ENCODE results near the gene TSPAN12.

The TSPAN12 gene

GRCh38 chr7:120775755-120776154 is 82.2 kb downstream of the TSPAN12 start:
- TF ChIP-seq POLR2AphosphoS5 (IDR thresholded peaks at IDR 0.05; ENCODE audit: low read depth) (no peak), GABPA (IDR thresholded peaks at IDR 0.05; ENCODE audit: low read depth) (no peak), REST (IDR thresholded peaks at IDR 0.05; ENCODE audit: insufficient replicate concordance, low read depth) (no peak), CTCF (IDR thresholded peaks at IDR 0.05; ENCODE audit: insufficient read depth, low read length) (no peak)
- no peak for DNase-seq (ENCODE audit: low read depth in 1 of 2, low spot score in 1 of 2)

GRCh38 chr7:120774481-120774880 is 83.5 kb downstream of the TSPAN12 start:
- no peak overlapping the region for H3K27ac ChIP-seq (replicated peaks)
- TF ChIP-seq POLR2AphosphoS5 (IDR thresholded peaks at IDR 0.05; ENCODE audit: low read depth) (no peak), REST (IDR thresholded peaks at IDR 0.05; ENCODE audit: insufficient replicate concordance, low read depth) (no peak), SPI1 (IDR thresholded peaks at IDR 0.05; ENCODE audit: borderline replicate concordance, low read depth) (no peak), CTCF (IDR thresholded peaks at IDR 0.05; ENCODE audit: insufficient read depth, low read length) (no peak), GABPA (IDR thresholded peaks at IDR 0.05; ENCODE audit: low read depth) (no peak)
- no peaks in the 10 kb centered on the region for H3K27me3 ChIP-seq (ENCODE audit: insufficient read depth, poor library complexity, severe bottlenecking)
- DNase-seq (ENCODE audit: low read depth in 1 of 2, low spot score in 1 of 2), result no peak
- no peak overlapping the region for H3K4me3 ChIP-seq (replicated peaks; ENCODE audit: insufficient read depth, low read length)

More at GRCh38 chr7:120775755-120776154, 82.2 kb downstream of the TSPAN12 start:
- H3K4me3 ChIP-seq (replicated peaks; ENCODE audit: insufficient read depth, low read length), result no peak overlapping the region
- no peak overlapping the region for H3K27ac ChIP-seq (replicated peaks)
- no peaks in the 10 kb centered on the region for H3K27me3 ChIP-seq (ENCODE audit: insufficient read depth, poor library complexity, severe bottlenecking)

GRCh38 chr7:120770206-120770605 is 87.7 kb downstream of the TSPAN12 start:
- H3K27ac ChIP-seq (replicated peaks), result no peak overlapping the region
- no peak for DNase-seq (ENCODE audit: low read depth in 1 of 2, low spot score in 1 of 2)
- TF ChIP-seq GABPA (IDR thresholded peaks at IDR 0.05; ENCODE audit: low read depth) (no peak), SPI1 (IDR thresholded peaks at IDR 0.05; ENCODE audit: borderline replicate concordance, low read depth) (no peak), REST (IDR thresholded peaks at IDR 0.05; ENCODE audit: insufficient replicate concordance, low read depth) (no peak), CTCF (IDR thresholded peaks at IDR 0.05; ENCODE audit: insufficient read depth, low read length) (no peak), POLR2AphosphoS5 (IDR thresholded peaks at IDR 0.05; ENCODE audit: low read depth) (no peak)

More at GRCh38 chr7:120770206-120770605, 87.7 kb downstream of the TSPAN12 start:
- no peak overlapping the region for H3K4me3 ChIP-seq (replicated peaks; ENCODE audit: insufficient read depth, low read length)
- no peaks in the 10 kb centered on the region for H3K27me3 ChIP-seq (ENCODE audit: insufficient read depth, poor library complexity, severe bottlenecking)

All from HL-60 (cell line).